ENCODE results near the gene CLDN6. TPM values are rescaled to one million over a fixed set of nuclear protein-coding genes. Genes with fewer than 3 reads are reported as not detected.
A peak's percentile ranks its signal among the peaks of the same experiment; 100 is the strongest.

Gene CLDN6
- total and polyA plus RNA-seq, 2 of the 13 experiments (the other 11 are each of a cell fraction or from before 2014, with no cell fraction given): 5.9 to 7.6 TPM

DNA sequence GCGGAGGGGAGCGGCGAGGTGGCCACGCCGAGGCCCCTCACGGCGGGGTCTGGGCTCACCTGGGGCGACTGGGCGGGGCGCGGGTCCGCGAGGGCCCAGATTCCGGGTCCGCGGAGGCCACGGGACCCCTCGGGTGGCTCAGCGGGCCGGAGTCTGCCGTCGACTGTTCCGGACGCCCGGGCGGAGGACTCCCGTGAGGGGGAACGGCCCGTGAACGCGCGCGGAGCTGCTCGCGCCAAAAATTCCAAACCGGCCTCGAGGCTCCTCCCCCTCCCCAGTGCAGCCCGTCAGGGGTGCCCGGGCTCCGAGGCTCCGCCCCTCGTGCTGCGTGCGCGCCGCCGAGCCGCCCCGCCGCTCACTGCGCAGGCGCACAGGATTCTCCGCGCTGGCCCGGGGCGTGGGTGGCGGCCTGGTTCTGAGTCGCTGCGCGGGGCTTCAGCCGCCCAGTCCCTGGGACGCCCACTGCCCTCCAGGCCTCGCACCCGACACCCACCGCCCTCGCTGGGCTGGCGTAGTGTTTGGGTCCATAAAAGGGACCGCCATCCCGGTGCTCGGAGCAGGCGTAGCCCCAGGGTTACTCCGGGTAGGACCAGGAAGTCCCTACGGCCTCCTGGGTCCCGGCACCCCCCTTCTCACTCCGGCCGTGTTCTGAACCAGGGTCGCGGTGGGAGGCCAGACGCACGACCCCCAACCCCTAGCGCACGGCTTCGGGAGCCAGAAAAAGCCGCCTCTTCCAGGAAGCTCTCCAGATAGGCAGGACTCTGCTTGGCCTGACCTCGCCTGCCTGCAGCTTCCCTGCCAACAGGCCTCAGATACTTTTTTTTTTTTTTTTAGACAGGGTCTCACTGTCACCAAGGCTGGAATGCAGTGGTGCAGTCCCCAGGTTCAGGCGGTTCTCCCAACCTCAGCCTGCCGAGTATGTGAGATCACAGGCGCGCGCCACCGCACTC is 37.5 kb downstream of the CLDN6 start, which contains the start of gene PKMYT1 (continued):
- TF ChIP-seq KLF6 (CRISPR knock-in tag; IDR thresholded peaks at IDR 0.05) (0 out of 2 replicates have a peak, but pooled peaks have one; percentile 34), NFE2 (CRISPR knock-in tag; IDR thresholded peaks at IDR 0.05) (no peak), SIN3A (IDR thresholded peaks at IDR 0.05; ENCODE audit: borderline replicate concordance, low read depth, low read length) (peak; percentile 83; the same call in 1 of the 2 replicates), POLR2AphosphoS2 (IDR thresholded peaks at IDR 0.05; ENCODE audit: low read depth, low read length) (no peak), THYN1 (CRISPR knock-in tag; IDR thresholded peaks at IDR 0.05; ENCODE audit: borderline replicate concordance, low read depth) (no peak), ZNF674 (CRISPR knock-in tag; IDR thresholded peaks at IDR 0.05; ENCODE audit: low read depth) (0 out of 2 replicates have a peak, but pooled peaks have one; percentile 65), ZNF737 (CRISPR knock-in tag; IDR thresholded peaks at IDR 0.05; ENCODE audit: borderline replicate concordance) (no peak), ZFP36 (IDR thresholded peaks at IDR 0.05; ENCODE audit: borderline replicate concordance, low read depth, low read length, partially characterized antibody) (peak; percentile 77), ZNF720 (CRISPR knock-in tag; IDR thresholded peaks at IDR 0.05) (no peak), ZBTB42 (CRISPR knock-in tag; IDR thresholded peaks at IDR 0.05) (no peak), FOXC1 (CRISPR knock-in tag; IDR thresholded peaks at IDR 0.05; ENCODE audit: borderline replicate concordance) (no peak; the same call in 1 of the 2 replicates), CEBPB (IDR thresholded peaks at IDR 0.05; ENCODE audit: borderline replicate concordance, low read depth, low read length) (no peak), ZBTB46 (CRISPR knock-in tag; IDR thresholded peaks at IDR 0.05; ENCODE audit: borderline replicate concordance) (no peak), GABPB1 (CRISPR knock-in tag; IDR thresholded peaks at IDR 0.05) (0 out of 2 replicates have a peak, but pooled peaks have one; percentile 47), MAFG (CRISPR knock-in tag; IDR thresholded peaks at IDR 0.05) (no peak), ZNF709 (CRISPR knock-in tag; IDR thresholded peaks at IDR 0.05) (peak; percentile 48; the same call in 1 of the 2 replicates), ZNF614 (CRISPR knock-in tag; IDR thresholded peaks at IDR 0.05; ENCODE audit: borderline replicate concordance) (no peak), ZIK1 (CRISPR knock-in tag; IDR thresholded peaks at IDR 0.05; ENCODE audit: borderline replicate concordance, low read depth) (no peak), ZFP1 (CRISPR knock-in tag; IDR thresholded peaks at IDR 0.05) (no peak), SP1 (IDR thresholded peaks at IDR 0.05) (no peak), SP1 (CRISPR knock-in tag; IDR thresholded peaks at IDR 0.05) (peak; percentile 35; the same call in 1 of the 2 replicates), MYC (CRISPR knock-in tag; IDR thresholded peaks at IDR 0.05; ENCODE audit: borderline replicate concordance) (peak; percentile 41; the same call in 1 of the 2 replicates), KDM2A (CRISPR knock-in tag; IDR thresholded peaks at IDR 0.05; ENCODE audit: borderline replicate concordance, low read depth) (peak; percentile 77)
- TF ChIP-seq, protein P1, sequence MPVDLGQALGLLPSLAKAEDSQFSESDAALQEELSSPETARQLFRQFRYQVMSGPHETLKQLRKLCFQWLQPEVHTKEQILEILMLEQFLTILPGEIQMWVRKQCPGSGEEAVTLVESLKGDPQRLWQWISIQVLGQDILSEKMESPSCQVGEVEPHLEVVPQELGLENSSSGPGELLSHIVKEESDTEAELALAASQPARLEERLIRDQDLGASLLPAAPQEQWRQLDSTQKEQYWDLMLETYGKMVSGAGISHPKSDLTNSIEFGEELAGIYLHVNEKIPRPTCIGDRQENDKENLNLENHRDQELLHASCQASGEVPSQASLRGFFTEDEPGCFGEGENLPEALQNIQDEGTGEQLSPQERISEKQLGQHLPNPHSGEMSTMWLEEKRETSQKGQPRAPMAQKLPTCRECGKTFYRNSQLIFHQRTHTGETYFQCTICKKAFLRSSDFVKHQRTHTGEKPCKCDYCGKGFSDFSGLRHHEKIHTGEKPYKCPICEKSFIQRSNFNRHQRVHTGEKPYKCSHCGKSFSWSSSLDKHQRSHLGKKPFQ (CRISPR knock-in tag; IDR thresholded peaks at IDR 0.05; ENCODE audit: insufficient replicate concordance): no peak
- TF ChIP-seq, protein P2, sequence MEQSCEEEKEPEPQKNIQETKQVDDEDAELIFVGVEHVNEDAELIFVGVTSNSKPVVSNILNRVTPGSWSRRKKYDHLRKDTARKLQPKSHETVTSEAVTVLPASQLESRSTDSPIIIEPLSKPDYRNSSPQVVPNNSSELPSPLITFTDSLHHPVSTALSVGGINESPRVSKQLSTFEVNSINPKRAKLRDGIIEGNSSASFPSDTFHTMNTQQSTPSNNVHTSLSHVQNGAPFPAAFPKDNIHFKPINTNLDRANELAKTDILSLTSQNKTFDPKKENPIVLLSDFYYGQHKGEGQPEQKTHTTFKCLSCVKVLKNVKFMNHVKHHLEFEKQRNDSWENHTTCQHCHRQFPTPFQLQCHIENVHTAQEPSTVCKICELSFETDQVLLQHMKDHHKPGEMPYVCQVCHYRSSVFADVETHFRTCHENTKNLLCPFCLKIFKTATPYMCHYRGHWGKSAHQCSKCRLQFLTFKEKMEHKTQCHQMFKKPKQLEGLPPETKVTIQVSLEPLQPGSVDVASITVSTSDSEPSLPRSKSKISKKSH (CRISPR knock-in tag; IDR thresholded peaks at IDR 0.05; ENCODE audit: borderline replicate concordance): no peak
